Islet precursor cell (in vitro differentiated cells): ENCODE measurements around the gene EDEM1.
"Not testable (repeated sequence)": the region's sequence is repeated elsewhere in the genome, so short reads cannot be mapped to it uniquely, and the experiment has no call there.

ENCODE experiments used
- DNase-seq: peaks from one replicate; pipeline ENCODE4 v3.0.0-alpha.2; 2018

Gene EDEM1

GRCh38 chr3:5239602-5240001 is 52.1 kb downstream of the EDEM1 start:
- DNase-seq = no peak

- no peak for DNase-seq
Measured at GRCh38 chr3:5240740-5241139, 53.2 kb downstream of the EDEM1 start.

GRCh38 chr3:5242785-5243184 is 55.3 kb downstream of the EDEM1 start:
- not testable (repeated sequence) for DNase-seq

GRCh38 chr3:5245927-5246326 is 58.4 kb downstream of the EDEM1 start:
- DNase-seq = no peak

- no peak for DNase-seq
Measured at GRCh38 chr3:5248822-5249221, 61.3 kb downstream of the EDEM1 start.

- no peak for DNase-seq
Measured at GRCh38 chr3:5250467-5251195, 63.1 kb downstream of the EDEM1 start.

DNA sequence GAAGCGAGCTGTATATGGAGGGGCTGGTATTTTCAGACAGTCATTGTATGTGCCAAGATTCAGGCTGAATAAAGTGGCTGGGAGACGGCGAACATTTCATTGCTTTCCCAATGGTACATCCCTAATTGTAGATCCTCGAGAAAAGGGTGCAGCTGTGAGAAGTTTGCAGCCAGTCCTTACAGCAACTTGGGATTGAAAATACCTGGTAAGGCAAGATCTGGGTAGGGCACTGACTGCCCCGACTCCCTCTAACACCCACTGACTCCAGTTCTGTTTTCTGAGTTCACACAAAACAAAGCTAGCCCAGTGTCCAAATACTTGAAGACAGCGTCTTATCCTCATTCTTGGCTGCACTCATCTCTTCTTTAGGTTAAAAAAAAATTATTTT is 63.7 kb downstream of the EDEM1 start:
- DNase-seq = no peak

DNA sequence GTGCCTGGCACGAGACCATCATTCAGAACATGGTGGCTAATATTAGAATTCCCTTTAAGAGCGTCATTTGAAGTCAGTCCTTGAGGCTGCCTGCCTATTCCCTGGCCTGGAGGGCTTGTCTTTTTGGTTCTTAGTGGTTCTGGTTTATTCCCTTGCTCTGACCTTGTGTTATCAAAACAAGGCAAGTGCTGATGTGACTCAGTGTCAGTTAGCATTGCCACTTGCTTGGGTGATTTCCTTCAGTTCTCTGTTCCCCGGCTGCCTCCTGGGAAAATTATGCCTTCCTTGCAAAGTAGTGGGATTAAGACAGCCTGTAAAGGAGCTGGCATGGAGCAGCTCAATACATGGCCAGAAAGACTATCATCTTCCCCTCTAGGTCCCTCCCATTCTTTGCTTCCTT is 64.6 kb downstream of the EDEM1 start:
- DNase-seq = no peak

DNA sequence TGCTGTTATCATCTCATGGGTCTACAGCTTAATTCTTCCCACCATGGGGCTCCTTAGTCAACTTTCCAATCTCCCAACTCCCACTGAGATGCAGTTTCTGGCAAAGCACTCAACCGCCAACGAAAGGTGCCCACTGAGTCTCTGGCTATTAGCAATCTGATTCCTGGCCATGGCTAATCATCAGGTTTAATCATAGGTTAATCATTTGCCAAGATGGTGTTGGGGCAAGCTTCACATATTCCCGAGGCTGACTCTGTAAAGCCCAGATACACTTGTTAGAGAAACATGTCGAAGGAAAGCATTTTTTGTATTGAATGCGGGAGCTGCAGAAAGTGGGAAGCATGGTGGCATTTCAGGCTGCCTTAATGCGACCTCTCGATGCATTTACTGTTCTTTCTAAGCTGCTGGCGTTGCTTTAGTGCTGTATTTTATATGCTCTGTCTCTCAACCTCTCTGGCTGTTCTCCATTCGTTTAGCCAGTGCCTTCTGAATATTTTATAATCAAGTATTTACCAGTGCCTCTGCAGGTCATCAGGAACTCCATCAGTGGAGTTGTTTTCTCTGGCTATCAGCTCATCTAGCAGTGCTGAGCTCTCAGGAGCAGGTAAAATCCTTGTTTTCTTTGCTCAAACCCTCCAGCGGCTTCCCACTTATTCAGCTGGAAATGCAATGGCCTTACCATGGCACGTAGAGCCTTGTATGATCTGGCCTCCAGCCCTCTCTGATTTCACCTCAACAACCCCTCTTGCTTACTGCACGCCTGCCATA is 67.0 kb downstream of the EDEM1 start:
- DNase-seq = no peak

- DNase-seq = no peak
Measured at GRCh38 chr3:5255404-5256344, 68.2 kb downstream of the EDEM1 start.

DNA sequence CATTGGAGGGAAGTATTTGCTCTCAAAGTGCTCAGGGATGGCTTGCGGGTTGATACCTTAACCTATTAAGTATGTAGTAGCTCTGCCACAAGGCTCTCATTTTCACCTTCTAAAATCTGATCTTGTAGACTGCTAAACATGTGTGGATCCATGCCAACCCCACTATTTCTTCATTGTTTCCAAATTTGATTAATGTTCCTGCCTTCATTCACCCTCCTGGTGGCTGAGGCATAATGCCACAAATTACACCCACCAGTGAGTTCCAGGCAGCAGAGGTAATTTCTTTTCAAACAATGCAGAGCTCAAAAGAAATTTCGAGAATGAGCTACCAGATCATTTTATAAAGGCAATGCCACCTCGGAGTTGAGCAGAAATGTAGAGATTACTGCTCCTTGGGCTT is 71.0 kb downstream of the EDEM1 start:
- no peak for DNase-seq

DNA sequence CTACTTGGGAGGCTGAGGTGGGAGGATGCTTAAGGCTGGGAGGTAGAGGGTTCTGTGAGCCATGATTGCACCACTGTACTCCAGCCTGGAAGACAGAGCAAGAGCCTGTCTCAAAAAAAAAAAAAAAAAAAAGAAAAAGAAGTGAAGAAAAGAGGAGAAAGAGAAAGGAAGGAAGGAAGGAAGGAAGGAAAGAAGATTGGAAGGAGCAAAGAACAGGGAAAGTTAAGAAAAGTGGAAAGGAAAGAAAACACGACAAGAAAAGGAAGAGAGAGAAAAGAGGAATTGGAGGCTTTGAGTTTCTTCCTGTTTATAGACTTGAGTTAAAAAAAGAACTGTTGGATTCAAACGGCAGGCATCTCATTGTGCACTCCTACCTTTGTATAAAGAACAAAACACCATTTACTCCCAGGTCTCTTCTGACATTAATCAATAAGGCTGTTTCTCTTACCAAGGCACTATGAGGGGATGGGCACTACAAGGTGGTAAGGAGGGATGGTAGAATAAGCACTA is 73.5 kb downstream of the EDEM1 start:
- no peak for DNase-seq

DNA sequence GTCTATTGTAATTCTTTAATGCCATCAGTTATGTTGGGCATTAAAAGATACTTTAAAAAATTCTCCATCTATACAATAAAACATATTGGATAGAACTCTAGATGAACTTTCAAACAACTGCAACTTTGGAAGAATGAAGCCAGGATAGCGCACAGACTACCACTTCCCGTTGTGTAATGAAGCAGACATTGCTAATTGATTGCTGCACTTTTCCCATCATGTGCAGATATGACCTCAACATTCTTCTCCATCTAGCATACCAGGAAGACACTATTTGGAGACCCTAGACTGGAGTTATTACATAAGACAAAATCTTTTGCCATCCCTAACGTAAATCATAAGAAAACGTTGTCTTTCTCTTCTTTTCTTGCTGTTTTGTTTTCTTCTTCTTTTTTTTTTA is 75.0 kb downstream of the EDEM1 start:
- no peak for DNase-seq

DNA sequence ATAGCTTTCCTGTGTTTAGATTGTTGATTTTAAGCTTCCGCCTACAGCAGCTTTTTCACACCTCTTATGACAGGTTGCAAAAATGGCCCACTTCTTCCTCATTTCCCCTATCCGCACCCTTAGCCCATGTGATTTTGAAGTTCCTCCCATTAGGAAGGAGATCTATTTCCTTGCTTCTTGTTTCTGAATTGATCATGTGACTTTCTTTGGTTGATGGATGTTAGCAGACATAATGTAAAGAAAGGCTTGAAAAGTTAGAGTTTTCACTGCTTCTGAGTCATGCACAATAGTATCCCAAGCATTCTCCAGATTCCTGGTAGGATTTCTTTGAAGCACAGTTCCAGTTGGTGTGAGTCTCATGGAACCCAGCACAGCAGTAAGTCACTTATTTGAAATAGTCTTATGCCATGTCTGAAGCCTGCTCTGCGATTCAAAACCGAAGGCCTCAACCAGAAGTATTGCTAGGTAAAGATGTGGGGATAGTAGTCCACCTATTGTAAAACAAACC is 76.6 kb downstream of the EDEM1 start:
- DNase-seq = no peak

GRCh38 chr3:5264896-5265770 is 77.6 kb downstream of the EDEM1 start:
- no peak for DNase-seq

DNA sequence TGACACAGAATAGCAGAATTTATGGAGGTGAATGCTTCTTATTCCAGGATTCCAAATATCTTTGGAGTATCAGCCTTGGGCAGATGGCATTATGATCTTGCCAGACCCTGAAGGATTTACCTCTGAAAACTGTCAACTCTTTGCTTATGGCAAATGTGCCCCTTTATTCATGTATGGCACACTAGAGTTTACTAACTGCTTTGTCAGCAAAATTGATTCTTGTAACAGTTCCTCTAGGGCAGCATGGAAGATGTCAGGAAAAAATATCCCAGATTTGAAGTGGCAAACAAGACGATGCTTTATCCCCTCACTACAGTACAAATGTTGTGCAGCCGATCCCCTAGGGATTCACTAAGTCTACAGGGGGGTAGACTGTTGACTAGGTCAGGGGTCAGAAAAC is 79.7 kb downstream of the EDEM1 start:
- no peak for DNase-seq

DNA sequence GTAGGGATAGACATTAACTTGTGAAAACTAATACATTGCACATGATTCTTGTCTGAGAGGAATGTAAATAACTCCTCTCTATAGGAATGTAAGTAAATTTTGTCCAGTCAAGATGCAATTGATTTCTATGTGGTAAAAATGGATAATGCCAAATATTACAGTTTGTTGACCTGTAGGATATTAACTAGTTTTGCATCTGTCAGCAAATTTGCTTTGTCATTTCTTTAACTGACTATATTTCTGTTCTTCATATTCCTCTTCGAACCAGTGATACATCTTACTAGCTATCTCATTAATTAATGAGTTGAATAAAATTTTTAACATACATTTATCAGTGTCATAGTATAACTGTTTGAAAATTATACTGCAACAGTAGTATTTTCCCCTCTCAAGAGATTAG is 80.4 kb downstream of the EDEM1 start:
- DNase-seq = no peak
